ENCODE results near the gene CNGA2. TPM values are rescaled to one million over a fixed set of nuclear protein-coding genes. Genes with fewer than 3 reads are reported as not detected.

Gene CNGA2
- total RNA-seq, 4 donors from 2014 or later, result not detected

- intact Hi-C loops (cut with DNase I; ENCODE audit: low total_unique reads), result no loop called here
- WGBS, 2 donors, result 85 to 92% methylated on average over 4 to 5 of the region's 5 CpGs
- no peak overlapping the region for H3K4me3 ChIP-seq (ENCODE audit: low read depth, poor library complexity, severe bottlenecking)
- peak in 1 of 2 donors; percentile 43 for DNase-seq (ENCODE audit: low spot score in 2 of 2)
- TF ChIP-seq CTCF (IDR thresholded peaks at IDR 0.05), result no peak
- TF ChIP-seq POLR2A (IDR thresholded peaks at IDR 0.05), result no peak
These were observed 7.8 kb downstream of the CNGA2 start for GRCh38 chrX:151742311-151742710.

DNA sequence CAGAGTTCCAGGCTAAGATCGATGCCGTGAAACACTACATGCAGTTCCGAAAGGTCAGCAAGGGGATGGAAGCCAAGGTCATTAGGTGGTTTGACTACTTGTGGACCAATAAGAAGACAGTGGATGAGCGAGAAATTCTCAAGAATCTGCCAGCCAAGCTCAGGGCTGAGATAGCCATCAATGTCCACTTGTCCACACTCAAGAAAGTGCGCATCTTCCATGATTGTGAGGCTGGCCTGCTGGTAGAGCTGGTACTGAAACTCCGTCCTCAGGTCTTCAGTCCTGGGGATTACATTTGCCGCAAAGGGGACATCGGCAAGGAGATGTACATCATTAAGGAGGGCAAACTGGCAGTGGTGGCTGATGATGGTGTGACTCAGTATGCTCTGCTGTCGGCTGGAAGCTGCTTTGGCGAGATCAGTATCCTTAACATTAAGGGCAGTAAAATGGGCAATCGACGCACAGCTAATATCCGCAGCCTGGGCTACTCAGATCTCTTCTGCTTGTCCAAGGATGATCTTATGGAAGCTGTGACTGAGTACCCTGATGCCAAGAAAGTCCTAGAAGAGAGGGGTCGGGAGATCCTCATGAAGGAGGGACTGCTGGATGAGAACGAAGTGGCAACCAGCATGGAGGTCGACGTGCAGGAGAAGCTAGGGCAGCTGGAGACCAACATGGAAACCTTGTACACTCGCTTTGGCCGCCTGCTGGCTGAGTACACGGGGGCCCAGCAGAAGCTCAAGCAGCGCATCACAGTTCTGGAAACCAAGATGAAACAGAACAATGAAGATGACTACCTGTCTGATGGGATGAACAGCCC lies 9.3 kb downstream of the CNGA2 start:
- TF ChIP-seq CTCF (IDR thresholded peaks at IDR 0.05), result no peak
- no peak for TF ChIP-seq POLR2A (IDR thresholded peaks at IDR 0.05)
- intact Hi-C loops (cut with DNase I; ENCODE audit: low total_unique reads), result no loop called here
- H3K4me3 ChIP-seq (ENCODE audit: low read depth, poor library complexity, severe bottlenecking), result no peak overlapping the region
- DNase-seq (ENCODE audit: low spot score in 2 of 2), result peak in 1 of 2 donors; percentile 62
- WGBS, 2 donors, result 88 to 95% methylated on average over 20 to 21 of the region's 21 CpGs

DNA sequence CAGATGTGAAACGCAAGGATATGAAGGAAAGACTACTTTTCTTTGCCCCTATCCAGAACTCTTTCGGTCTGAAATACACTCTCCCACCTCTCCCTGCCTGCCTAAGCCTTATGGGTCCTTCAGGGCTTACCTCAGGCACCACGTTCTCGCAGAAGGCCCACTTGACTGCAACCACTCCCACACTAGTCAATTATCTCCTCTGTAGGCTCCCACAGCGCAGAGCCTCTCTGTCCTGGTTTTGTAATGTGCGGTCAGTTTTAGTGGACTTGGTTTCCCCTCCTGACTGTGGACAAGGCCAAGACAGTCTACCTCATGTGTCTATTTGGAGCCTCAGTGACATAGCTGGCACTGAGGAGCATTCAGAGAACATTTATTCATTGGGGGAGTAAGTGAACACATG lies 11.1 kb downstream of the CNGA2 start:
- 82 to 95% methylated on average over 6 of the region's 6 CpGs for WGBS, 2 donors
- TF ChIP-seq POLR2A (IDR thresholded peaks at IDR 0.05) (no peak), CTCF (IDR thresholded peaks at IDR 0.05) (no peak)
- peak in 1 of 2 donors; percentile 50 for DNase-seq (ENCODE audit: low spot score in 2 of 2)
- no peak overlapping the region for H3K4me3 ChIP-seq (ENCODE audit: low read depth, poor library complexity, severe bottlenecking)
- intact Hi-C loops (cut with DNase I; ENCODE audit: low total_unique reads), result no loop called here

- 51 to 84% methylated on average over 2 of the region's 2 CpGs for WGBS, 2 donors
- intact Hi-C loops (cut with DNase I; ENCODE audit: low total_unique reads), result no loop called here
- no peak for TF ChIP-seq CTCF (IDR thresholded peaks at IDR 0.05)
- TF ChIP-seq POLR2A (IDR thresholded peaks at IDR 0.05), result no peak
These were observed 12.0 kb downstream of the CNGA2 start for GRCh38 chrX:151746502-151746901.

DNA sequence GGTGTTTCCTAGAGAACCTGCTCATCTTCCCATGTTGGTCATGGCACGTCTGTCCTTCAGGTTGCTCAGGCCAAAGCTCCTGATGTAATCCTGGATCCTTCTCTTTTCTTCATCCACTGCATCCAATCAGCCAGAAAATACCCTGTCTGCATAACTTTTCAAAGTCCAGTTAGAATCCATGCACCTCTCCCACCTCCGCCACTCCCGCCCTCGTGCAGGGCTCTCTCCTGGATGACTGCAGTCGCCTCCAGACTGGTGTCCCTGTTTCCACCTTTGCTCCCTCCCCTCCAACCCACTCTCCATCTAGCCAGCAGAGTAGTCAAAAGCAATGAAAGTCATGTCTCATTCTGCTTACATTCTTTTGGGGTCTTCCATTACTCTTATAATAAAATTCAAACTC lies 16.0 kb downstream of the CNGA2 start:
- DNase-seq (ENCODE audit: low spot score in 2 of 2), result peak in 1 of 2 donors; percentile 56
- WGBS, 2 donors, result 89 to 96% methylated on average over 5 of the region's 5 CpGs
- intact Hi-C loops (cut with DNase I; ENCODE audit: low total_unique reads), result loop anchor here (5.0 kb wide), 1 partner anchor 887 kb away; the partner anchor contains the start of gene GABRQ
- TF ChIP-seq POLR2A (IDR thresholded peaks at IDR 0.05) (no peak), CTCF (IDR thresholded peaks at IDR 0.05) (no peak)
- no peak overlapping the region for H3K4me3 ChIP-seq (ENCODE audit: low read depth, poor library complexity, severe bottlenecking)

More at GRCh38 chrX:151746502-151746901, 12.0 kb downstream of the CNGA2 start:
- DNase-seq (ENCODE audit: low spot score in 2 of 2), result no peak
- H3K4me3 ChIP-seq (ENCODE audit: low read depth, poor library complexity, severe bottlenecking), result no peak overlapping the region
